SU-DHL-6 (cell line): ENCODE measurements around the gene RGL2.

Experiments
- CTCF ChIP-seq: fragments of 200-600 bp; sonication (generic); IDR thresholded peaks from one replicate; pipeline ENCODE4 v1.5.1; 2017; ENCODE audit warnings: antibody characterized with exemption, mild to moderate bottlenecking, low read length, moderate library complexity; ENCODE audit not compliant: insufficient read depth, poor library complexity, severe bottlenecking
- EZH2phosphoT487 ChIP-seq: fragments of 200-600 bp; sonication (generic), shearing (Covaris generic); conservative IDR thresholded peaks from 2 replicates; pipeline ENCODE4 v1.6.1; 2018; ENCODE audit warnings: mild to moderate bottlenecking, antibody characterized with exemption, low read length, moderate library complexity, mixed read lengths

- TF ChIP-seq EZH2phosphoT487 = no peak
- TF ChIP-seq CTCF = no peak
Measured at GRCh38 chr6:33343953-33344611, 45.3 kb upstream of the RGL2 start.
